ENCODE data around the gene MACC1. TPM values are rescaled to one million over a fixed set of nuclear protein-coding genes. Genes with fewer than 3 reads are reported as not detected.

Gene MACC1
- total and polyA plus RNA-seq, 9 of the 15 experiments (the other 6 are each of a cell fraction or from before 2014, with no cell fraction given), result 5.9 to 30.2 (median 10.4) TPM

GRCh38 chr7:20199015-20199737, 18.0 kb downstream of the MACC1 start (continued):
- TF ChIP-seq ZNF146 (CRISPR knock-in tag; IDR thresholded peaks at IDR 0.05; ENCODE audit: unreplicated experiment) (no peak), ZBTB40 (IDR thresholded peaks at IDR 0.05) (peak; percentile 50; the same call in 1 of the 2 replicates), ZBTB40 (CRISPR knock-in tag; IDR thresholded peaks at IDR 0.05) (no peak), UBTF (IDR thresholded peaks at IDR 0.05; ENCODE audit: borderline replicate concordance in 1 of 2, low read depth in 2 of 2, low read length in 2 of 2) (no peak), ZNF311 (CRISPR knock-in tag; IDR thresholded peaks at IDR 0.05) (no peak), ZNF232 (CRISPR knock-in tag; IDR thresholded peaks at IDR 0.05) (no peak), SIX5 (IDR thresholded peaks at IDR 0.05; ENCODE audit: borderline replicate concordance in 1 of 2, insufficient read depth in 1 of 2, low read depth in 1 of 2, low read length in 2 of 2) (no peak), TFE3 (CRISPR knock-in tag; IDR thresholded peaks at IDR 0.05) (no peak), EP300 (IDR thresholded peaks at IDR 0.05; ENCODE audit: low read length) (0 out of 2 replicates have a peak, but pooled peaks have one; percentile 21)
- TF ChIP-seq, protein P1, sequence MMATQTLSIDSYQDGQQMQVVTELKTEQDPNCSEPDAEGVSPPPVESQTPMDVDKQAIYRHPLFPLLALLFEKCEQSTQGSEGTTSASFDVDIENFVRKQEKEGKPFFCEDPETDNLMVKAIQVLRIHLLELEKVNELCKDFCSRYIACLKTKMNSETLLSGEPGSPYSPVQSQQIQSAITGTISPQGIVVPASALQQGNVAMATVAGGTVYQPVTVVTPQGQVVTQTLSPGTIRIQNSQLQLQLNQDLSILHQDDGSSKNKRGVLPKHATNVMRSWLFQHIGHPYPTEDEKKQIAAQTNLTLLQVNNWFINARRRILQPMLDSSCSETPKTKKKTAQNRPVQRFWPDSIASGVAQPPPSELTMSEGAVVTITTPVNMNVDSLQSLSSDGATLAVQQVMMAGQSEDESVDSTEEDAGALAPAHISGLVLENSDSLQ (IDR thresholded peaks at IDR 0.05), result peak; percentile 93
